ENCODE measurements around the gene ANAPC5. TPM values are rescaled to one million over a fixed set of nuclear protein-coding genes. Genes with fewer than 3 reads are reported as not detected.

Gene ANAPC5
- polyA plus RNA-seq, 1 donor = 117 TPM

Other genes starting within 250 kb of the ANAPC5 start
- gene P2RX7, start 219.5 kb downstream of the ANAPC5 start, polyA plus RNA-seq (ENCODE audit: insufficient read length) = 1.0 TPM
- gene P2RX4, start 142.3 kb downstream of the ANAPC5 start, polyA plus RNA-seq (ENCODE audit: insufficient read length) = 9.9 TPM
- gene CAMKK2, start 55.7 kb downstream of the ANAPC5 start, polyA plus RNA-seq (ENCODE audit: insufficient read length) = 17.7 TPM
- gene RNF34, start 47.7 kb upstream of the ANAPC5 start, polyA plus RNA-seq (ENCODE audit: insufficient read length) = 30.1 TPM
- 22.1 TPM for gene KDM2B, start 228.6 kb upstream of the ANAPC5 start, polyA plus RNA-seq (ENCODE audit: insufficient read length)

All from forelimb muscle (tissue), 1 donor.